ENCODE measurements around the gene STATH. TPM values are rescaled to one million over a fixed set of nuclear protein-coding genes. Genes with fewer than 3 reads are reported as not detected.

Gene STATH
- polyA plus RNA-seq, 3 donors, result not detected

DNA sequence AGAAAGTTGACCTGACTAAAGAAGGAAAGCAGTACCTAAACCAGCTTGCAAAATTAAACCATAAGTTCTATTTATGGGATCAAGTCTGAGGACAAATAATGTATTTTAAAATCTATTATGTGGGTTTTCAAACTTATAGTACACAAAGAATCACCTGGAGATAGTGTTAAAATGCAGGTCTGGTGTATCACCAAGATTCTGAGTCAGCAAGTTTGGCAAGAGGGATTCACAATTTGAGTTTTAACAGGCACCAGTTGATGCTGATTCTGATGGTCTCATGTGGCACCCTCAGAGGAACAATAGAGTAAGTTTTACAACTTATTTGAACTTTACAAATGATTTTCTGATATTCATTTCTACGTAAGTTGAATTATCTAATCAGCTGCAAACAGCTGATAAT, 9.1 kb upstream of the STATH start:
- no peak overlapping the region for H2AFZ ChIP-seq (ENCODE audit: insufficient read depth, low read depth, low read length, poor library complexity, severe bottlenecking)
- intact Hi-C loops (cut with micrococcal nuclease), result no loop called here
- no peaks in the 10 kb centered on the region for H3K79me2 ChIP-seq (ENCODE audit: insufficient read depth, low read length)
- Mint-ChIP-seq H3K36me3 (no peaks in the 10 kb centered on the region), H3K27me3 (ENCODE audit: low read depth in 3 of 3) (peaks cover 0 to 1% (median 0%) of the 10 kb centered on the region in 3 donors), H3K9me3 (peaks cover 0 to 2% (median 0%) of the 10 kb centered on the region in 7 donors), H3K4me3 (no peak overlapping the region), H3K27ac (no peak overlapping the region), H3K4me1 (no peaks in the 10 kb centered on the region)
- no peak for DNase-seq
- no peaks in the 10 kb centered on the region for H3K9me3 ChIP-seq (replicated peaks in 1 of 2; ENCODE audit: control insufficient read depth in 1 of 2, insufficient read depth in 1 of 2, low read length in 2 of 2)
- TF ChIP-seq, protein P1, sequence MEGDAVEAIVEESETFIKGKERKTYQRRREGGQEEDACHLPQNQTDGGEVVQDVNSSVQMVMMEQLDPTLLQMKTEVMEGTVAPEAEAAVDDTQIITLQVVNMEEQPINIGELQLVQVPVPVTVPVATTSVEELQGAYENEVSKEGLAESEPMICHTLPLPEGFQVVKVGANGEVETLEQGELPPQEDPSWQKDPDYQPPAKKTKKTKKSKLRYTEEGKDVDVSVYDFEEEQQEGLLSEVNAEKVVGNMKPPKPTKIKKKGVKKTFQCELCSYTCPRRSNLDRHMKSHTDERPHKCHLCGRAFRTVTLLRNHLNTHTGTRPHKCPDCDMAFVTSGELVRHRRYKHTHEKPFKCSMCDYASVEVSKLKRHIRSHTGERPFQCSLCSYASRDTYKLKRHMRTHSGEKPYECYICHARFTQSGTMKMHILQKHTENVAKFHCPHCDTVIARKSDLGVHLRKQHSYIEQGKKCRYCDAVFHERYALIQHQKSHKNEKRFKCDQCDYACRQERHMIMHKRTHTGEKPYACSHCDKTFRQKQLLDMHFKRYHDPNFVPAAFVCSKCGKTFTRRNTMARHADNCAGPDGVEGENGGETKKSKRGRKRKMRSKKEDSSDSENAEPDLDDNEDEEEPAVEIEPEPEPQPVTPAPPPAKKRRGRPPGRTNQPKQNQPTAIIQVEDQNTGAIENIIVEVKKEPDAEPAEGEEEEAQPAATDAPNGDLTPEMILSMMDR (IDR thresholded peaks at IDR 0.05), result no peak
- H3K36me3 ChIP-seq (replicated peaks in 1 of 2; ENCODE audit: control insufficient read depth in 1 of 2, insufficient read depth in 2 of 2, low read length in 2 of 2), result no peaks in the 10 kb centered on the region
- H3K4me2 ChIP-seq (replicated peaks; ENCODE audit: extremely low read depth, low read length, poor library complexity, severe bottlenecking), result no peak overlapping the region
- WGBS (ENCODE audit: insufficient coverage), result no CpG with 5 or more reads among the region's 1 CpG
- H3K4me1 ChIP-seq (ENCODE audit: control insufficient read depth in 1 of 2, insufficient read depth in 2 of 2, low read length in 2 of 2), result no peaks in the 10 kb centered on the region
- no peak overlapping the region for H3K9ac ChIP-seq (ENCODE audit: insufficient read depth, low read length, poor library complexity, severe bottlenecking)
- H3K27ac ChIP-seq (ENCODE audit: low read depth in 1 of 2, low read length in 2 of 2), result no peak overlapping the region
- no peaks in the 10 kb centered on the region for H4K20me1 ChIP-seq (ENCODE audit: insufficient read depth, low read length)
- no peaks in the 10 kb centered on the region for H3K27me3 ChIP-seq (ENCODE audit: control insufficient read depth in 2 of 2, insufficient read depth in 2 of 2, low read length in 2 of 2)
- H3K4me3 ChIP-seq (replicated peaks in 1 of 3; ENCODE audit: low read depth in 2 of 3, low read length in 3 of 3), result no peak overlapping the region

DNA sequence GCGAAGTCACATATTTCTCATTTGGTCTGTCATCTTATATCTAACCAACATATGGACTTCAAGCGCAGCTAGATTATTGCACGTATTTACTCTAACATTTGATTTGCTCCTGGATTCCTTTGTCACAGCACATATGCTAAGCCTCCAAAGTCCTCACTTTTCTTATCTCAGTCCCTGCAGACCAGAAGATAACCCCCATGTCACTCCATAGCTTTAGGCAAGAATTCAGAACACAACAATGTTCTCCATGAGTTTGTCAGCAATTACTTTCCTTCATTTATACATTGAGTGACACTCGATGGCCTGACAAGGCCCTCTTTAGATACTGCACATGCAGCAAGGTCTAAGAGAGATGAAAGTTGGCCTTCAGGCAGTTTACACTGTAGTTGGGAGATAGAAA, 4.8 kb upstream of the STATH start:
- no peak overlapping the region for H3K27ac ChIP-seq (ENCODE audit: low read depth in 1 of 2, low read length in 2 of 2)
- no peak overlapping the region for H3K4me3 Mint-ChIP-seq
- H2AFZ ChIP-seq (ENCODE audit: insufficient read depth, low read depth, low read length, poor library complexity, severe bottlenecking), result no peak overlapping the region
- H4K20me1 ChIP-seq (ENCODE audit: insufficient read depth, low read length), result no peaks in the 10 kb centered on the region
- DNase-seq, result no peak
- peaks cover 0 to 1% (median 0%) of the 10 kb centered on the region in 3 donors for H3K27me3 Mint-ChIP-seq (ENCODE audit: low read depth in 3 of 3)
- H3K4me1 ChIP-seq (ENCODE audit: control insufficient read depth in 1 of 2, insufficient read depth in 2 of 2, low read length in 2 of 2), result no peaks in the 10 kb centered on the region
- no peak overlapping the region for H3K9ac ChIP-seq (ENCODE audit: insufficient read depth, low read length, poor library complexity, severe bottlenecking)
- no peaks in the 10 kb centered on the region for H3K36me3 Mint-ChIP-seq
- intact Hi-C loops (cut with micrococcal nuclease), result no loop called here
- H3K9me3 Mint-ChIP-seq, result no peaks in the 10 kb centered on the region
- no peak overlapping the region for H3K27ac Mint-ChIP-seq
- H3K4me3 ChIP-seq (replicated peaks in 1 of 3; ENCODE audit: low read depth in 2 of 3, low read length in 3 of 3), result no peak overlapping the region
- TF ChIP-seq, protein P1 (IDR thresholded peaks at IDR 0.05), result no peak
- H3K36me3 ChIP-seq (replicated peaks in 1 of 2; ENCODE audit: control insufficient read depth in 1 of 2, insufficient read depth in 2 of 2, low read length in 2 of 2), result no peaks in the 10 kb centered on the region
- no peaks in the 10 kb centered on the region for H3K9me3 ChIP-seq (replicated peaks in 1 of 2; ENCODE audit: control insufficient read depth in 1 of 2, insufficient read depth in 1 of 2, low read length in 2 of 2)
- no peaks in the 10 kb centered on the region for H3K79me2 ChIP-seq (ENCODE audit: insufficient read depth, low read length)
- no peak overlapping the region for H3K4me2 ChIP-seq (replicated peaks; ENCODE audit: extremely low read depth, low read length, poor library complexity, severe bottlenecking)
- WGBS (ENCODE audit: insufficient coverage), result 97% methylated on average over 3 of the region's 4 CpGs
- H3K27me3 ChIP-seq (ENCODE audit: control insufficient read depth in 2 of 2, insufficient read depth in 2 of 2, low read length in 2 of 2), result no peaks in the 10 kb centered on the region
- H3K4me1 Mint-ChIP-seq, result no peaks in the 10 kb centered on the region

Measured in CD14-positive monocyte (primary cell).